Osteoblast (primary cell): ENCODE data around the gene SLC12A5. TPM values are rescaled to one million over a fixed set of nuclear protein-coding genes. Genes with fewer than 3 reads are reported as not detected.
A peak's percentile ranks its signal among the peaks of the same experiment; 100 is the strongest.

Source experiments
- DNase-seq: peaks from one replicate; pipeline ENCODE4 v3.0.0; 2011; ENCODE audit warnings: low spot score, mixed read lengths; ENCODE audit not compliant: insufficient read length; ENCODE audit errors: missing footprints
- H2AFZ ChIP-seq: 2 replicates; pipeline ENCODE4 v1.6.0; 2011; ENCODE audit warnings: mild to moderate bottlenecking, low read length
- H3K27ac ChIP-seq: 2 replicates; pipeline ENCODE4 v1.5.1; 2011; ENCODE audit warnings: mild to moderate bottlenecking, low read depth, low read length, moderate library complexity
- H3K27me3 ChIP-seq: 2 replicates; pipeline ENCODE4 v1.6.0; 2012; ENCODE audit warnings: mild to moderate bottlenecking, control low read depth, inconsistent platforms, low read length, moderate library complexity; ENCODE audit not compliant: insufficient read depth
- H3K36me3 ChIP-seq: 2 replicates; pipeline ENCODE4 v1.5.1; 2011; ENCODE audit warnings: mild to moderate bottlenecking, low read length, control low read depth, moderate library complexity; ENCODE audit not compliant: insufficient read depth
- H3K4me1 ChIP-seq: 2 replicates; pipeline ENCODE4 v1.5.1; 2011; ENCODE audit warnings: mild to moderate bottlenecking, low read length, control low read depth, moderate library complexity; ENCODE audit not compliant: insufficient read depth
- H3K4me2 ChIP-seq: 2 replicates; pipeline ENCODE4 v1.6.0; 2011; ENCODE audit warnings: mild to moderate bottlenecking, low read length; ENCODE audit not compliant: insufficient read depth
- H3K4me3 ChIP-seq: fragments of 200-600 bp; sonication (generic); 3 replicates; pipeline ENCODE4 v1.5.1; 2012; ENCODE audit warnings: mild to moderate bottlenecking, low read length, inconsistent platforms; ENCODE audit not compliant: insufficient read depth
- H3K79me2 ChIP-seq: 2 replicates; pipeline ENCODE4 v1.6.0; 2012; ENCODE audit warnings: mild to moderate bottlenecking, low read length, control low read depth, inconsistent platforms; ENCODE audit not compliant: insufficient read depth
- H3K9me3 ChIP-seq: 2 replicates; pipeline ENCODE4 v1.5.1; 2011; ENCODE audit warnings: low read depth, low read length, control low read depth
- H4K20me1 ChIP-seq: 2 replicates; pipeline ENCODE4 v1.6.0; 2012; ENCODE audit warnings: mild to moderate bottlenecking, low read length, control low read depth; ENCODE audit not compliant: insufficient read depth
- total RNA-seq: library from RNA; depleted of rRNA; stranded (reverse); fragments of >200 nt; gene quantifications from 2 replicates; pipeline ENCODE4 v1.2.3, GENCODE V29; 2012
- TF ChIP-seq, protein P1 (sequence below): IDR thresholded peaks from 2 replicates; pipeline ENCODE4 v1.5.1; 2011; ENCODE audit warnings: mild to moderate bottlenecking, low read depth, low read length, moderate library complexity; ENCODE audit errors: extremely low read depth

Gene SLC12A5
- total RNA-seq, 1 donor = under 0.01 TPM

DNA sequence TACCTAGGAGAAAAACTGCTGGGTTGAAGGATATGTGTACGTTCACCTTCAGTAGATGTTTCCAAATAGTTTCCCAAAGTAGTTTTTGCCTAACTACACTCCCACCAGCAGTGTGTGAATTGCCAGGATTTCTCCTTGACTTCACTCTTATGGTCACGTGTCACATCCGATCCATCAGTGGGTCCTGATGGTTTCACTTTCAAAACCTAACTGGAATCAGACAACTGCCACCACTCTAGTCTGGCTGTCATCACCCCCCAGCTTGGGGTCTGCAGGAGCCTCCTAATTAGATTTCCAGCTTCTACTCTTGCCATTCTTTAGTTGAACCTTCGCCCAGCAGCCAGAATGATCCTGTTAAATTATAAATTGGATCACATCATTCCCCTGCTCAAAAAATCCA lies 8.5 kb upstream of the SLC12A5 start:
- Histone ChIP-seq H3K79me2 (no peaks in the 10 kb centered on the region), H3K4me3 (no peak overlapping the region), H3K36me3 (no peaks in the 10 kb centered on the region), H3K27me3 (peaks cover 26% of the 10 kb centered on the region), H2AFZ (no peak overlapping the region), H3K4me1 (peaks cover 6% of the 10 kb centered on the region), H3K4me2 (no peak overlapping the region), H3K9me3 (no peaks in the 10 kb centered on the region), H3K27ac (no peak overlapping the region), H4K20me1 (no peaks in the 10 kb centered on the region)
- TF ChIP-seq, protein P1, sequence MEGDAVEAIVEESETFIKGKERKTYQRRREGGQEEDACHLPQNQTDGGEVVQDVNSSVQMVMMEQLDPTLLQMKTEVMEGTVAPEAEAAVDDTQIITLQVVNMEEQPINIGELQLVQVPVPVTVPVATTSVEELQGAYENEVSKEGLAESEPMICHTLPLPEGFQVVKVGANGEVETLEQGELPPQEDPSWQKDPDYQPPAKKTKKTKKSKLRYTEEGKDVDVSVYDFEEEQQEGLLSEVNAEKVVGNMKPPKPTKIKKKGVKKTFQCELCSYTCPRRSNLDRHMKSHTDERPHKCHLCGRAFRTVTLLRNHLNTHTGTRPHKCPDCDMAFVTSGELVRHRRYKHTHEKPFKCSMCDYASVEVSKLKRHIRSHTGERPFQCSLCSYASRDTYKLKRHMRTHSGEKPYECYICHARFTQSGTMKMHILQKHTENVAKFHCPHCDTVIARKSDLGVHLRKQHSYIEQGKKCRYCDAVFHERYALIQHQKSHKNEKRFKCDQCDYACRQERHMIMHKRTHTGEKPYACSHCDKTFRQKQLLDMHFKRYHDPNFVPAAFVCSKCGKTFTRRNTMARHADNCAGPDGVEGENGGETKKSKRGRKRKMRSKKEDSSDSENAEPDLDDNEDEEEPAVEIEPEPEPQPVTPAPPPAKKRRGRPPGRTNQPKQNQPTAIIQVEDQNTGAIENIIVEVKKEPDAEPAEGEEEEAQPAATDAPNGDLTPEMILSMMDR = no peak
- no peak for DNase-seq

DNA sequence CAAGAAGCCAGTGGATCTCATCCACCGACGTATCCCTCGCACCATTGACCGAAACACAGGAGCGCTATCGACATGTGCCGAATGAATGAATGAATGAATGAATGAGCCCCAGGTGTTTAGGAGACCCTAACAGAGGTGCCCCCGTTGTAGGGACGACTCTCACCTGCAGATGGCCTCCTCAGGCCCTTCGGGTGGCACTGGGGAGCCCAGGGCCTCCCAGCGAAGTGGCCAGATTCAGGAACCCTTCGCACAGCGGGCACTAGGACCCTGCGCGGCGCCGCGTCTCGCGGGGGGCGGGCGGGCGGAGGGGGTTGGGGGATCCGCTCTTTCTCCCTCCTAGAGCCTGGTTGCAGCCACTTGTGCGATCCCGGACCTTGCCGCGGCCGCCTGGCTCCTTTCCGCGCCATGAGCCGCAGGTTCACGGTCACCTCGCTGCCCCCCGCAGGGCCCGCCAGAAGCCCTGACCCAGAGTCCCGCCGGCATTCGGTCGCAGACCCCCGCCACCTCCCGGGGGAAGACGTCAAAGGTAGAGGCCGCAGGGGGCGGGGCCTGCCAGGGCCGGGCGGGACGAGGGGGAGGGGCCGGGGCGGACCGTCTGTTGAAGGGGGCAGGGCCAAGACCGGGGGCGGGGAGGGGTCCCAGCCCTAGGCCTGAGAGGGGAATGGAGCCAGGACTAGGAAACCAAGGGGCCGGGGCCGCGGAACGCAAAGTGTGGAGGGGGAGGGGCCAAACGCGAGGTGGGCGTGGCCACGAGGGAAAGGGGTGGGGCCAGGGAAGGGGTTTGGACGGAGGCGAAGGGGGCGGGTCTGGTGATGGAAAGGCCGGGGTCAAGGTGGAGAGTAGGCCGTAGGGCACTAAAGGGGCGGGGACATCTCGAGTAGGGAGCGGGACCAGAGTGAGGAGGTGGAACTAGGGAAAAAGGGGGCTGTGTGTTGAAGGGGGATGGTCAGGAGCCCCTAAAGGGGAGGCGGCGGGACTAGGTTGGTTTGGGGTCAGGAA lies 7.4 kb upstream of the SLC12A5 start:
- DNase-seq = no peak
- H3K4me3 ChIP-seq = peak overlapping the region; percentile 56
- H3K79me2 ChIP-seq = no peaks in the 10 kb centered on the region
- no peaks in the 10 kb centered on the region for H3K9me3 ChIP-seq
- H3K27ac ChIP-seq = no peak overlapping the region
- H3K36me3 ChIP-seq = no peaks in the 10 kb centered on the region
- no peak overlapping the region for H2AFZ ChIP-seq
- H3K4me2 ChIP-seq = peak overlapping the region; percentile 76
- H4K20me1 ChIP-seq = no peaks in the 10 kb centered on the region
- peaks cover 23% of the 10 kb centered on the region for H3K27me3 ChIP-seq
- TF ChIP-seq, protein P1 = no peak
- peaks cover 6% of the 10 kb centered on the region for H3K4me1 ChIP-seq

DNA sequence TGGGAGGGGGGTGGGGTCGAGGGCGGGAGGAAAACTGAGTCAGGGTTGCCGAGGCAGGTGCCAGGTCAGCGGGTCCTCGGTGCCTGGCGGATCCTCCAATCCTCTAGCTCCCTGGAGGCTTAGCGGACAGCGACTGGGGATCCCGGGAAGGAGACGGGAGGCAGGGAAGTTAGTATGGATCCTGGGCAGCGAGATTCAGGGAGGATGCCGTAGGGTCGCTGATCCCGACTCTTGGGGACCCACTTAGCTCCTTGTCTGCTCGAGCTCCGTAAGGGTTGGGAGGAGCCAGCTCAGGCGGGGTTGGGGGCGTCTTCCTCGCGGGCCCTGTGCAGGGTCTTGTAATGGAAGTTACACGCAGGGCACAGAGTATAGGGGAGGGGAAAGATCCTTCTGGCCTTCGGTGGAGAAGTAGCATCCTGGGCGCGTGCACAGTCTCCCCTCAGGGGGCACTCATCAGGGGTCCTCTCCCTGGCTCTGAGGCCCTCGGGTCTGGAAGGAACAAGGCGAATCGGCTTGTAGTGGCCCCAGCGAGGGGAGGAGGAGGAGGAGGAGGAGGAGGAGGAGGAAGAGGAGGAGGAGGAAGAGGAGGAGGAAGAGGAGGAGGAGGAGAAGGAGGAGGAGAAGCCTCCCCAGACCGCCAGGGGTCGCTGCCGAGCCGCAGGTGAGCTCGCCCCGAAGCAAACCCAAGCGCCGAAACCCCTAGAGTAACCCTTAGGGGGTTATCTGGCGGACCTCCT lies 6.4 kb upstream of the SLC12A5 start:
- Histone ChIP-seq H3K27ac (no peak overlapping the region), H4K20me1 (no peaks in the 10 kb centered on the region), H3K9me3 (no peaks in the 10 kb centered on the region), H3K79me2 (no peaks in the 10 kb centered on the region), H2AFZ (peak overlapping the region; percentile 47), H3K4me1 (peaks cover 6% of the 10 kb centered on the region), H3K4me2 (peak overlapping the region; percentile 76), H3K4me3 (peak overlapping the region; percentile 55), H3K27me3 (peaks cover 24% of the 10 kb centered on the region), H3K36me3 (no peaks in the 10 kb centered on the region)
- TF ChIP-seq, protein P1 = peak; percentile 68
- peak; percentile 87 for DNase-seq

DNA sequence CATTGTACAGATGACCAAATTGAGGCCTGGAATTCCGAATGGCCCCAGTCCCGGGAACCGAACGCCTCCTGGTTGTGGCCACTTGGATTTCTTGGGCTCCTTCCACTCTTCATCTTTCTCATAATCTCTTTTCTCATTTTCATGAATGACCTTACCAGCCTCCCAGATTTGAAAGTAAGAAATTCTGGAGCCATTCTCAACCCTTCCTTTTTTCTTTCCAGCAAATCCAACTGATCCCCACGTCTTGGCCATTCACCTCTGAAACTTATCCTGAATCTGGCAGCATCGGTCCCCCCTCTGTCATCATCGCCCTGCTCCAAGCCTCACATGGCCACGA lies 5.9 kb upstream of the SLC12A5 start:
- H4K20me1 ChIP-seq = peaks cover 3% of the 10 kb centered on the region
- TF ChIP-seq, protein P1 = no peak
- H3K9me3 ChIP-seq = no peaks in the 10 kb centered on the region
- peak; percentile 6 for DNase-seq
- H3K4me2 ChIP-seq = no peak overlapping the region
- no peak overlapping the region for H3K4me3 ChIP-seq
- no peaks in the 10 kb centered on the region for H3K36me3 ChIP-seq
- H3K27me3 ChIP-seq = peaks cover 30% of the 10 kb centered on the region
- no peak overlapping the region for H3K27ac ChIP-seq
- peaks cover 6% of the 10 kb centered on the region for H3K4me1 ChIP-seq
- no peak overlapping the region for H2AFZ ChIP-seq
- no peaks in the 10 kb centered on the region for H3K79me2 ChIP-seq
